Stimulated activated CD8-positive, alpha-beta memory T cell treated with anti-CD3 and anti-CD28 coated beads, Interleukin-4, amount 100 ng/mL, for 24 hours (primary cell): ENCODE data around the gene HIGD1A.

Source experiments
- DNase-seq: peaks from one replicate; pipeline ENCODE4 v3.0.0-alpha.2; 2020; ENCODE audit warnings: low read depth

Gene HIGD1A

GRCh38 chr3:42753757-42754156 is 50.5 kb downstream of the HIGD1A start:
- DNase-seq = no peak

- no peak for DNase-seq
Measured at GRCh38 chr3:42752961-42753360, 51.3 kb downstream of the HIGD1A start.

- no peak for DNase-seq
Measured at GRCh38 chr3:42752441-42752840, 51.8 kb downstream of the HIGD1A start.

GRCh38 chr3:42751609-42752008 is 52.7 kb downstream of the HIGD1A start:
- no peak for DNase-seq

- no peak for DNase-seq
Measured at GRCh38 chr3:42750834-42751233, 53.5 kb downstream of the HIGD1A start.

- DNase-seq = no peak
Measured at GRCh38 chr3:42749753-42750231, 54.5 kb downstream of the HIGD1A start.

GRCh38 chr3:42749025-42749752 is 55.1 kb downstream of the HIGD1A start:
- DNase-seq = no peak

GRCh38 chr3:42747581-42747980 is 56.7 kb downstream of the HIGD1A start:
- no peak for DNase-seq

- DNase-seq = no peak
Measured at GRCh38 chr3:42746455-42747450, 57.5 kb downstream of the HIGD1A start.

- no peak for DNase-seq
Measured at GRCh38 chr3:42745776-42746454, 58.4 kb downstream of the HIGD1A start.

GRCh38 chr3:42745291-42745745 is 59.0 kb downstream of the HIGD1A start:
- DNase-seq = no peak

GRCh38 chr3:42743204-42743995 is 60.9 kb downstream of the HIGD1A start:
- no peak for DNase-seq

- no peak for DNase-seq
Measured at GRCh38 chr3:42742688-42743087, 61.6 kb downstream of the HIGD1A start.

GRCh38 chr3:42742259-42742658 is 62.0 kb downstream of the HIGD1A start:
- DNase-seq = no peak

GRCh38 chr3:42741796-42742195 is 62.5 kb downstream of the HIGD1A start:
- DNase-seq = no peak

GRCh38 chr3:42739401-42740158 is 64.7 kb downstream of the HIGD1A start:
- no peak for DNase-seq

- DNase-seq = no peak
Measured at GRCh38 chr3:42736531-42736930, 67.8 kb downstream of the HIGD1A start.

- no peak for DNase-seq
Measured at GRCh38 chr3:42736081-42736480, 68.2 kb downstream of the HIGD1A start.

- no peak for DNase-seq
Measured at GRCh38 chr3:42735615-42736014, 68.7 kb downstream of the HIGD1A start.

GRCh38 chr3:42735019-42735418 is 69.3 kb downstream of the HIGD1A start:
- no peak for DNase-seq
